Measurements from ENCODE around the gene STAU1. TPM values are rescaled to one million over a fixed set of nuclear protein-coding genes. Genes with fewer than 3 reads are reported as not detected.

Gene STAU1
- total and polyA plus RNA-seq, 10 of the 15 experiments (the other 5 are each of a cell fraction or from before 2014, with no cell fraction given), result 13.9 to 66.2 (median 45.6) TPM

- TF ChIP-seq CEBPZ (IDR thresholded peaks at IDR 0.05; ENCODE audit: low read depth, low read length), result no peak
- TF ChIP-seq IKZF1 (conservative IDR thresholded peaks at IDR 0.05), result no peak
- no peak for TF ChIP-seq ETV6 (conservative IDR thresholded peaks at IDR 0.05 in 1 of 2, IDR thresholded peaks at IDR 0.05 in 1 of 2; ENCODE audit: borderline replicate concordance in 1 of 2, low read depth in 1 of 2)
- TF ChIP-seq ASH2L (IDR thresholded peaks at IDR 0.05; ENCODE audit: borderline replicate concordance, low read depth), result no peak
- no peak for TF ChIP-seq CHD4 (IDR thresholded peaks at IDR 0.05)
- TF ChIP-seq MEF2A (IDR thresholded peaks at IDR 0.05; ENCODE audit: insufficient read depth, low read depth, low read length), result no peak
- TF ChIP-seq SMAD5 (IDR thresholded peaks at IDR 0.05; ENCODE audit: low read depth), result no peak
- TF ChIP-seq ZBTB4 (CRISPR knock-in tag; IDR thresholded peaks at IDR 0.05), result no peak
- no peak for TF ChIP-seq BMI1 (IDR thresholded peaks at IDR 0.05; ENCODE audit: borderline replicate concordance)
- no peak for TF ChIP-seq STAT3 (IDR thresholded peaks at IDR 0.05; ENCODE audit: low read depth, low read length)
- no peak for TF ChIP-seq NBN (IDR thresholded peaks at IDR 0.05)
Measured at GRCh38 chr20:49163696-49164095, 24.4 kb downstream of the STAU1 start (continued).
